ENCODE results near the gene SERPINB1.

DNA sequence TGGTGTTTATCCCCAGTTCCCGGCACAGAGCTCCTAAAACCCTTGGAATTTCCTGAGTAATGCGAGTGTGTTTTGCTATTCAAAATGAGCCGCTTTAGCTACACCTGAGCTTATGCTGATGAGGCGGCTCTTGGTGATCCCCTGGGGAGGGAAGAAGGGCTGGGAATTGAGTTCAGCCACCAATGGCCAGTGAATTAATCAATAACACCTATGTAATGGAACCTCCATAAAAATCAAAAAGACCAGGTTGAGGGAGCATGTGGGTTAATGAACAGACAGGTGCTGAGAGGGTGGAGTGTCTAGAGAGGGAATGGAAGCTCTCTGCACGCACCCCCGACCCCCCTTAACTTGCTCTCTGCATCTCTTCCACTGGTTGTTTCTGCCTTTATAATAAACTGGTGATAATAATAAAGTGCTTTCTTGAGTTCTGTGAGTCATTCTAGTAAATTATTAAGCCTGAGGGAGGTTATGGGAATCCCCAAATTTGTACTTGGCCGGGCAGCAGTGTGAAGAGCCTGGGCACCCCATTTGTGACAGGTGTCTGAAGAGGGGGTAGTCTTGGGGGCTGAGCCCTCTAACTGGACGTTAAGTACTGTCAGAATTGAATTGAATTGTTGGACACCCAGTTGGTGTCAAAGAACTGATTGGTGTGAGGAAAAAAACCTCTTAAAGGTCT, 24.6 kb upstream of the SERPINB1 start:
- TF ChIP-seq, protein P1, sequence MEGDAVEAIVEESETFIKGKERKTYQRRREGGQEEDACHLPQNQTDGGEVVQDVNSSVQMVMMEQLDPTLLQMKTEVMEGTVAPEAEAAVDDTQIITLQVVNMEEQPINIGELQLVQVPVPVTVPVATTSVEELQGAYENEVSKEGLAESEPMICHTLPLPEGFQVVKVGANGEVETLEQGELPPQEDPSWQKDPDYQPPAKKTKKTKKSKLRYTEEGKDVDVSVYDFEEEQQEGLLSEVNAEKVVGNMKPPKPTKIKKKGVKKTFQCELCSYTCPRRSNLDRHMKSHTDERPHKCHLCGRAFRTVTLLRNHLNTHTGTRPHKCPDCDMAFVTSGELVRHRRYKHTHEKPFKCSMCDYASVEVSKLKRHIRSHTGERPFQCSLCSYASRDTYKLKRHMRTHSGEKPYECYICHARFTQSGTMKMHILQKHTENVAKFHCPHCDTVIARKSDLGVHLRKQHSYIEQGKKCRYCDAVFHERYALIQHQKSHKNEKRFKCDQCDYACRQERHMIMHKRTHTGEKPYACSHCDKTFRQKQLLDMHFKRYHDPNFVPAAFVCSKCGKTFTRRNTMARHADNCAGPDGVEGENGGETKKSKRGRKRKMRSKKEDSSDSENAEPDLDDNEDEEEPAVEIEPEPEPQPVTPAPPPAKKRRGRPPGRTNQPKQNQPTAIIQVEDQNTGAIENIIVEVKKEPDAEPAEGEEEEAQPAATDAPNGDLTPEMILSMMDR (IDR thresholded peaks at IDR 0.05; ENCODE audit: extremely low read depth in 1 of 2, insufficient read depth in 1 of 2, low read depth in 1 of 2, low read length in 2 of 2) = no peak
- no peak for TF ChIP-seq EZH2 (IDR thresholded peaks at IDR 0.05; ENCODE audit: borderline replicate concordance, low read depth, low read length, severe bottlenecking)
- TF ChIP-seq POLR2AphosphoS5 (IDR thresholded peaks at IDR 0.05; ENCODE audit: insufficient read depth, low read depth, low read length) = no peak
- TF ChIP-seq POLR2A (IDR thresholded peaks at IDR 0.05; ENCODE audit: low read depth, low read length) = no peak
- no peak for TF ChIP-seq JUN (IDR thresholded peaks at IDR 0.05; ENCODE audit: borderline replicate concordance, insufficient read depth, insufficient read length, low read depth)

Measured in endothelial cell of umbilical vein (primary cell).